ENCODE results near the gene TNNT1. TPM values are rescaled to one million over a fixed set of nuclear protein-coding genes. Genes with fewer than 3 reads are reported as not detected.
A peak's percentile ranks its signal among the peaks of the same experiment; 100 is the strongest.

TNNT1 gene
- total RNA-seq, 1 donor from 2014 or later: 2.8 TPM

DNA sequence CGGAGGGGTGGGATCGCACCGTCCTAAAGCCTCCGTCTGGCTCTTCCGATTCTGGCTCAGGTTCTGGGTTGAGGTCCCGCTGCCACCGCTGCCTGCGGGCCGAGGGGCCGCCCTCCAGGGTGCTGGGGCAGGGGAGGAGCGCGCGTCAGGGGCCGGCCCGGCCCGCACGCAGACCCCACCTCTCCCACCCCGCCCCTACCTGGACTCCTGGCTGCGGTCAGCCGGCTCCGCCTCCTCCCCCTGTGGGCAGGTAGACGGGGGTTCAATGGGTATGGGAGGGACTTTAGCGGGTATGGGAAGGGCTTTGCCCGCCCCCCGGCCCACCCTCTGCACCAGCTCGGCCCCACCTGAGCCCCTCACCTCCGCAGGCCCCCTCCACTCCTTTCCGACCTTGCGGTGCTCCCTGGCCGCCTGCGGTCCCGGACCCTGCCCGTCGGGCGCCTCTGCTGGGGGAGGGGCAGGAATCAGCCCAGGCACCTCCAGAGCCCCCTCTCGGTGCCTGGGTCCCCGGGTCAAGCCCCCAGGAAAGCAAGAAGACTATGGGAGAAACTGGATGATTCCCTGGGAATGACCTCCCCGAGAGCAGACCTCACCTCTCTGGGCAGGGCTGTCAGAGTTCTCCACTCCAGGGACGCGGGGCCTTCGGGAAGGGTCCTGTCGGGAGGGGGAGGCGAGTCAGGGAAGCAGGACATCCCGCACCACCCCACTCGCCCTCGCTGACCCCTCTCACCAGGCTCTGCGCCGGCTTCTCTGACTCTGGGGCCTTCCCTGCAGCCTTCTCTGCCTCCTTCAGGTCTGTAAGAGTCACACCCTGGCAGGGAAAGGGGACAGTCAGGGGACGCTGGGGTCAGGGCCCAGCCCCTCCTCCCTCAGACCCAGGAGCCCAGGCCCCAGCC, 56.3 kb downstream of the TNNT1 start:
- Mint-ChIP-seq H3K4me1 (ENCODE audit: unreplicated experiment) (peaks cover 22% of the 10 kb centered on the region), H3K36me3 (ENCODE audit: low read depth, unreplicated experiment) (peaks cover 24% of the 10 kb centered on the region), H3K27me3 (ENCODE audit: unreplicated experiment) (peaks cover 24% of the 10 kb centered on the region), H3K27ac (ENCODE audit: unreplicated experiment) (no peak overlapping the region), H3K9me3 (ENCODE audit: unreplicated experiment) (no peaks in the 10 kb centered on the region), H3K4me3 (ENCODE audit: unreplicated experiment) (no peak overlapping the region)
- TF ChIP-seq, protein P1, sequence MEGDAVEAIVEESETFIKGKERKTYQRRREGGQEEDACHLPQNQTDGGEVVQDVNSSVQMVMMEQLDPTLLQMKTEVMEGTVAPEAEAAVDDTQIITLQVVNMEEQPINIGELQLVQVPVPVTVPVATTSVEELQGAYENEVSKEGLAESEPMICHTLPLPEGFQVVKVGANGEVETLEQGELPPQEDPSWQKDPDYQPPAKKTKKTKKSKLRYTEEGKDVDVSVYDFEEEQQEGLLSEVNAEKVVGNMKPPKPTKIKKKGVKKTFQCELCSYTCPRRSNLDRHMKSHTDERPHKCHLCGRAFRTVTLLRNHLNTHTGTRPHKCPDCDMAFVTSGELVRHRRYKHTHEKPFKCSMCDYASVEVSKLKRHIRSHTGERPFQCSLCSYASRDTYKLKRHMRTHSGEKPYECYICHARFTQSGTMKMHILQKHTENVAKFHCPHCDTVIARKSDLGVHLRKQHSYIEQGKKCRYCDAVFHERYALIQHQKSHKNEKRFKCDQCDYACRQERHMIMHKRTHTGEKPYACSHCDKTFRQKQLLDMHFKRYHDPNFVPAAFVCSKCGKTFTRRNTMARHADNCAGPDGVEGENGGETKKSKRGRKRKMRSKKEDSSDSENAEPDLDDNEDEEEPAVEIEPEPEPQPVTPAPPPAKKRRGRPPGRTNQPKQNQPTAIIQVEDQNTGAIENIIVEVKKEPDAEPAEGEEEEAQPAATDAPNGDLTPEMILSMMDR (IDR thresholded peaks at IDR 0.05; ENCODE audit: unreplicated experiment): no peak
- DNase-seq (ENCODE audit: low spot score): no peak

DNA sequence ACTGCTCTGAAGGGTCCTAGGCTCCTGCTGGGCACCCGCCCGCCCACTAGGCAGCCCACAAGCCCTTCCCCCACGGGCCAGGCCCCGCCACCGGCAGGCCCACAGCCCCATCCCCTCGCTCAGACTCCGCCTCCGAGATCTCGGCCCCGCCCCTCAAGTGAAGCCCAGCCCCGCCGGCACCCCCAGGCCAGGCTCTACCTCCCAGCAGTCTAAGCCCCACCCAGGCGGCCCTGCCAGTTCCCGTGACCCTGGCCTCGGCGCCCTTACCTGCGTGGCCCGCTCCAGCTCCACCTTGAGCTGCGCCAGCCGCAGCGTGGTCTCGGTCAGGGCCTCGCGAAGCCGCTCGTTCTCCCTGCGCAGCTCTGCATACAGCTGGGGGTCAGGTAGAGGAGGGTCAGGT, 57.1 kb downstream of the TNNT1 start:
- Mint-ChIP-seq H3K4me1 (ENCODE audit: unreplicated experiment) (peaks cover 23% of the 10 kb centered on the region), H3K36me3 (ENCODE audit: low read depth, unreplicated experiment) (peaks cover 24% of the 10 kb centered on the region), H3K4me3 (ENCODE audit: unreplicated experiment) (no peak overlapping the region), H3K9me3 (ENCODE audit: unreplicated experiment) (no peaks in the 10 kb centered on the region), H3K27ac (ENCODE audit: unreplicated experiment) (no peak overlapping the region), H3K27me3 (ENCODE audit: unreplicated experiment) (peaks cover 24% of the 10 kb centered on the region)
- DNase-seq (ENCODE audit: low spot score): peak; percentile 52
- TF ChIP-seq, protein P1 (IDR thresholded peaks at IDR 0.05; ENCODE audit: unreplicated experiment): no peak

DNA sequence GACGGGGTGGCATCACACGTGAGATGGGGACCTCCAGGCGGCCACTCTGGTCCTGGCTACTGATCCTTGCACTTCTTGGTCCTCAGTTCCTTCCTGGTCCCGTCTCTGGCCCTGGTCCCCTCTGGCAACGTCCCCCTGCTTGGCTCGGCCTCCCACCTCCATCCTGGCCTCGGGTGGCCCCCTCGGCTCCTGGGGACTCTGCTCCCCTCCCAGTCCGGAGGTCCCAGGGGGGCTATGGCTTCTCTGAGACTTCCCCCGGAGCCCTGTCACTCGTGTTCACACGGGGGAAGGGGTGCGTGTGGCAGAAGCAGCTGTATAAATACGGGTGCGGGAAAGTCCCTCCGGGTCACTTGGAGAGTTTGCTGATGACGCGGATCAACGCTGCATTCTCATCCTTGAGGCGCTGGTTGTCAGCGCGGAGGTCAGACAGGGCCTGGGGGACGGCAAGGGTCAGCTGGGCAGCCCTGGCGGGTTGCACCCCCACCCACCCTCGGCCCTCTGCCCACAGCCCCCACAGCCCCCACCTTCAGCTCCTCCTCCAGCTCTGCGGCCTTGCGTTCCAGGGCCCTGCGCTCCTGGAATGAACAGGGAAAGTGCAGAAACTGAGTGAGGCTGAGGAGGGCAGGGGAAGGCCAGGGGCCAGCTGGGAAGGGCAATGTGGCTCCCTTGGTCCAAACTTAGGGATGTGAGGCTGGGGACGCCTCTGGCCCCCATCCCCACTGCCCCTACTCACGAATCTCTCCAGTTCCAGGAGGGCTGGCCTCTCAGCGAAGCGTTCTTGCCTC, 57.7 kb downstream of the TNNT1 start:
- H3K27ac Mint-ChIP-seq (ENCODE audit: unreplicated experiment): no peak overlapping the region
- no peaks in the 10 kb centered on the region for H3K9me3 Mint-ChIP-seq (ENCODE audit: unreplicated experiment)
- peaks cover 24% of the 10 kb centered on the region for H3K36me3 Mint-ChIP-seq (ENCODE audit: low read depth, unreplicated experiment)
- H3K4me3 Mint-ChIP-seq (ENCODE audit: unreplicated experiment): no peak overlapping the region
- no peak for DNase-seq (ENCODE audit: low spot score)
- H3K4me1 Mint-ChIP-seq (ENCODE audit: unreplicated experiment): peaks cover 23% of the 10 kb centered on the region
- TF ChIP-seq, protein P1 (IDR thresholded peaks at IDR 0.05; ENCODE audit: unreplicated experiment): no peak
- peaks cover 24% of the 10 kb centered on the region for H3K27me3 Mint-ChIP-seq (ENCODE audit: unreplicated experiment)

DNA sequence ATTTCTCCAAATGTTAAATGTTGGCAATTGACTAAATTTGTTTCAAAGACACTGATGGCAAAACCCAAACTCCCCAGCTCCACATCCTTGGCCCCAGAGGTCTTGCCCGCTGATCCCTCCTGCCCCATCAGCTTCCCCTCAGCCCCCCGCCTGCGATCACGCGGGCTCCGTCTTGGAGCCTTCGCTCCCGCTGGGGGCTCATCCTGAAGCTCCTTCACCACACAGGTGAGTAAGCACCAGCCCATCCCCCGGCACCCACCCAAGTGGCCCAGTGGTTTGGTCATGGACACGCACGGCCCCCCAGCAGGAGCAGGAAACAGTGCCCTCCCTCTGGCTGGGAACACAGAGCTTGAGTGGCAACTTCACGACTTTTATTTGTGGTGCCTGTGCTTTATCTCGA, 58.4 kb downstream of the TNNT1 start:
- peaks cover 24% of the 10 kb centered on the region for H3K36me3 Mint-ChIP-seq (ENCODE audit: low read depth, unreplicated experiment)
- H3K9me3 Mint-ChIP-seq (ENCODE audit: unreplicated experiment): no peaks in the 10 kb centered on the region
- H3K4me3 Mint-ChIP-seq (ENCODE audit: unreplicated experiment): no peak overlapping the region
- H3K27me3 Mint-ChIP-seq (ENCODE audit: unreplicated experiment): peaks cover 25% of the 10 kb centered on the region
- H3K27ac Mint-ChIP-seq (ENCODE audit: unreplicated experiment): no peak overlapping the region
- DNase-seq (ENCODE audit: low spot score): no peak
- TF ChIP-seq, protein P1 (IDR thresholded peaks at IDR 0.05; ENCODE audit: unreplicated experiment): no peak
- H3K4me1 Mint-ChIP-seq (ENCODE audit: unreplicated experiment): peaks cover 26% of the 10 kb centered on the region

All from endothelial cell (in vitro differentiated cells).